Neuronal stem cell (in vitro differentiated cells): ENCODE measurements around the gene STK39.

ENCODE experiments used
- DNase-seq: peaks from one replicate; pipeline ENCODE4 v3.0.0-alpha.2; 2013; ENCODE audit warnings: low spot score
- H2AFZ ChIP-seq: one replicate; pipeline ENCODE4 v1.6.1; 2013; ENCODE audit warnings: mild to moderate bottlenecking, low read length, inconsistent platforms
- H2AK5ac ChIP-seq: 2 replicates; pipeline ENCODE4 v1.6.1; 2013; ENCODE audit warnings: low read depth, mild to moderate bottlenecking, inconsistent platforms, low read length, moderate library complexity, mixed read lengths
- H2BK120ac ChIP-seq: 2 replicates; pipeline ENCODE4 v1.6.1; 2013; ENCODE audit warnings: low read depth, mild to moderate bottlenecking, inconsistent platforms, low read length, moderate library complexity, mixed read lengths
- H2BK12ac ChIP-seq: one replicate; pipeline ENCODE4 v1.6.1; 2013; ENCODE audit warnings: low read length, inconsistent platforms
- H2BK15ac ChIP-seq: 2 replicates; pipeline ENCODE4 v1.6.1; 2013; ENCODE audit warnings: mild to moderate bottlenecking, low read length, inconsistent platforms, mixed read lengths
- H2BK5ac ChIP-seq: one replicate; pipeline ENCODE4 v1.6.1; 2013; ENCODE audit warnings: inconsistent platforms, mild to moderate bottlenecking, low read length, moderate library complexity
- H3K14ac ChIP-seq: one replicate; pipeline ENCODE4 v1.6.1; 2013; ENCODE audit warnings: low read length, inconsistent platforms
- H3K18ac ChIP-seq: 2 replicates; pipeline ENCODE4 v1.6.1; 2013; ENCODE audit warnings: low read length, inconsistent platforms
- H3K23ac ChIP-seq: 2 replicates; pipeline ENCODE4 v1.6.1; 2013; ENCODE audit warnings: low read depth, mild to moderate bottlenecking, mixed read lengths, low read length, inconsistent platforms; ENCODE audit not compliant: poor library complexity
- H3K27ac ChIP-seq: replicated peaks from 3 replicates; pipeline ENCODE4 v1.5.1; 2013; ENCODE audit warnings: low read length, inconsistent platforms
- H3K27me3 ChIP-seq, 3 experiments: 2 replicates each; pipeline ENCODE4 v1.6.1; 2013; ENCODE audit warnings: low read length in 3 of 3, mild to moderate bottlenecking in 2 of 3, inconsistent platforms in 1 of 3, low read depth in 1 of 3, mixed read lengths in 1 of 3, moderate library complexity in 1 of 3; ENCODE audit not compliant: control insufficient read depth in 3 of 3, insufficient read depth in 3 of 3
- H3K36me3 ChIP-seq, 2 donors: replicated peaks in 1 of 2; 2 replicates each; pipeline ENCODE4 v1.6.1; 2013; ENCODE audit warnings: low read length in 2 of 2; ENCODE audit not compliant: control insufficient read depth in 2 of 2, insufficient read depth in 2 of 2
- H3K4ac ChIP-seq: 2 replicates; pipeline ENCODE4 v1.6.1; 2013; ENCODE audit warnings: inconsistent platforms, mild to moderate bottlenecking, low read length, moderate library complexity
- H3K4me1 ChIP-seq, 2 donors: 1 replicate in 1 of 2; 2 replicates in 1 of 2; pipeline ENCODE4 v1.6.1; 2013; ENCODE audit warnings: low read length in 2 of 2, low read depth in 1 of 2; ENCODE audit not compliant: control insufficient read depth in 2 of 2, insufficient read depth in 1 of 2
- H3K4me2 ChIP-seq: one replicate; pipeline ENCODE4 v1.6.1; 2013; ENCODE audit warnings: mild to moderate bottlenecking, low read length, inconsistent platforms; ENCODE audit not compliant: insufficient read depth, poor library complexity, severe bottlenecking
- H3K4me3 ChIP-seq, 2 donors: 2 replicates each; pipeline ENCODE4 v1.5.1; 2013; ENCODE audit warnings: low read length in 2 of 2, mild to moderate bottlenecking in 2 of 2, inconsistent platforms in 1 of 2, moderate library complexity in 1 of 2
- H3K79me1 ChIP-seq: one replicate; pipeline ENCODE4 v1.6.1; 2013; ENCODE audit warnings: low read depth, mild to moderate bottlenecking, inconsistent platforms, low read length, moderate library complexity
- H3K9ac ChIP-seq: one replicate; pipeline ENCODE4 v1.6.1; 2013; ENCODE audit warnings: mild to moderate bottlenecking, low read depth, low read length, inconsistent platforms; ENCODE audit not compliant: poor library complexity
- H3K9me3 ChIP-seq, 2 donors: replicated peaks in 1 of 2; 2 replicates each; pipeline versions ENCODE3 to v1.6.1; 2013; ENCODE audit warnings: low read length in 2 of 2, mild to moderate bottlenecking in 2 of 2, inconsistent platforms in 1 of 2, low read depth in 1 of 2, mixed read lengths in 1 of 2, moderate library complexity in 1 of 2; ENCODE audit not compliant: control insufficient read depth in 2 of 2, insufficient read depth in 1 of 2
- H4K8ac ChIP-seq: one replicate; pipeline ENCODE4 v1.6.1; 2013; ENCODE audit warnings: low read depth, mild to moderate bottlenecking, inconsistent platforms, low read length, moderate library complexity
- H4K91ac ChIP-seq: one replicate; pipeline ENCODE4 v1.6.1; 2013; ENCODE audit warnings: low read length, low read depth, mild to moderate bottlenecking, inconsistent platforms; ENCODE audit not compliant: poor library complexity
- WGBS, 2 donors: extraction: QIAGEN DNeasy Blood & Tissue Kit; methylation state at CpG; one replicate each; pipeline ENCODE4 v1.1.7; 2013; ENCODE audit warnings: missing lambda C conversion rate in 2 of 2, mixed read lengths in 1 of 2; ENCODE audit not compliant: insufficient read length in 2 of 2, insufficient replicate concordance in 1 of 2; ENCODE audit errors: extremely low coverage in 2 of 2; 5-methylcytosine and 5-hydroxymethylcytosine counted together

The STK39 gene

GRCh38 chr2:168222088-168222487, 25.3 kb downstream of the STK39 start:
- no peak overlapping the region for H4K8ac ChIP-seq
- H3K4me2 ChIP-seq: no peak overlapping the region
- no peak overlapping the region for H3K18ac ChIP-seq
- H2AK5ac ChIP-seq: no peak overlapping the region
- DNase-seq: no peak
- no CpG with 5 or more reads among the region's 3 CpGs for WGBS, 2 donors
- H2AFZ ChIP-seq: no peak overlapping the region
- no peak overlapping the region for H3K4me3 ChIP-seq
- H4K91ac ChIP-seq: no peak overlapping the region
- no peak overlapping the region for H2BK12ac ChIP-seq
- no peaks in the 10 kb centered on the region for H3K27me3 ChIP-seq
- H3K79me1 ChIP-seq: no peaks in the 10 kb centered on the region
- no peak overlapping the region for H3K4ac ChIP-seq
- H2BK15ac ChIP-seq: no peak overlapping the region
- peaks cover 0 to 5% of the 10 kb centered on the region in 2 donors for H3K9me3 ChIP-seq
- H2BK120ac ChIP-seq: no peak overlapping the region
- H3K14ac ChIP-seq: no peak overlapping the region
- no peak overlapping the region for H2BK5ac ChIP-seq
- H3K23ac ChIP-seq: no peak overlapping the region
- H3K36me3 ChIP-seq: peaks cover 0 to 2% of the 10 kb centered on the region in 2 donors
- no peak overlapping the region for H3K9ac ChIP-seq
- no peak overlapping the region for H3K27ac ChIP-seq
- H3K4me1 ChIP-seq: peaks cover 1 to 16% of the 10 kb centered on the region in 2 donors

- Histone ChIP-seq H3K9me3 (peaks cover 0 to 5% of the 10 kb centered on the region in 2 donors), H4K91ac (no peak overlapping the region), H4K8ac (no peak overlapping the region), H3K4me3 (no peak overlapping the region), H3K79me1 (no peaks in the 10 kb centered on the region), H3K36me3 (peaks cover 0 to 4% of the 10 kb centered on the region in 2 donors), H3K9ac (no peak overlapping the region), H3K14ac (no peak overlapping the region), H2BK5ac (no peak overlapping the region), H3K4me2 (no peak overlapping the region), H2BK15ac (no peak overlapping the region), H2AFZ (no peak overlapping the region), H3K18ac (no peak overlapping the region), H2AK5ac (no peak overlapping the region), H3K27me3 (no peaks in the 10 kb centered on the region), H3K23ac (no peak overlapping the region), H3K27ac (no peak overlapping the region), H3K4me1 (peaks cover 1 to 16% of the 10 kb centered on the region in 2 donors), H2BK120ac (no peak overlapping the region), H3K4ac (no peak overlapping the region), H2BK12ac (no peak overlapping the region)
- no CpG with 5 or more reads among the region's 11 CpGs for WGBS, 2 donors
- no peak for DNase-seq
Observed at GRCh38 chr2:168220965-168221819, 26.2 kb downstream of the STK39 start.

- WGBS, 2 donors: no CpG with 5 or more reads among the region's 2 CpGs
- Histone ChIP-seq H3K23ac (no peak overlapping the region), H4K8ac (no peak overlapping the region), H3K27ac (no peak overlapping the region), H3K9me3 (peaks cover 0 to 5% of the 10 kb centered on the region in 2 donors), H3K36me3 (peaks cover 0 to 9% of the 10 kb centered on the region in 2 donors), H3K4me3 (no peak overlapping the region), H2BK12ac (no peak overlapping the region), H3K14ac (no peak overlapping the region), H3K79me1 (no peaks in the 10 kb centered on the region), H3K4me1 (peaks cover 1 to 16% of the 10 kb centered on the region in 2 donors), H2AK5ac (no peak overlapping the region), H2BK15ac (no peak overlapping the region), H3K4ac (no peak overlapping the region), H4K91ac (no peak overlapping the region), H3K9ac (no peak overlapping the region), H3K4me2 (no peak overlapping the region), H3K18ac (no peak overlapping the region), H2AFZ (no peak overlapping the region), H2BK5ac (no peak overlapping the region), H3K27me3 (no peaks in the 10 kb centered on the region), H2BK120ac (no peak overlapping the region)
- DNase-seq: no peak
Observed at GRCh38 chr2:168217920-168218319, 29.5 kb downstream of the STK39 start.

GRCh38 chr2:168216351-168217005, 30.9 kb downstream of the STK39 start:
- H4K91ac ChIP-seq: no peak overlapping the region
- no peak overlapping the region for H3K4me3 ChIP-seq
- H3K4me1 ChIP-seq: peaks cover 1 to 12% of the 10 kb centered on the region in 2 donors
- H2BK15ac ChIP-seq: no peak overlapping the region
- no peak overlapping the region for H3K14ac ChIP-seq
- no peak overlapping the region for H2AFZ ChIP-seq
- no peak overlapping the region for H3K23ac ChIP-seq
- H2BK120ac ChIP-seq: no peak overlapping the region
- WGBS, 2 donors: no CpG with 5 or more reads among the region's 12 CpGs
- H2AK5ac ChIP-seq: no peak overlapping the region
- no peak overlapping the region for H2BK5ac ChIP-seq
- no peak overlapping the region for H3K4me2 ChIP-seq
- H3K36me3 ChIP-seq: peaks cover 0 to 9% of the 10 kb centered on the region in 2 donors
- no peak for DNase-seq
- H3K9ac ChIP-seq: no peak overlapping the region
- H3K27ac ChIP-seq: no peak overlapping the region
- peaks cover 0 to 5% of the 10 kb centered on the region in 2 donors for H3K9me3 ChIP-seq
- no peak overlapping the region for H3K4ac ChIP-seq
- no peaks in the 10 kb centered on the region for H3K79me1 ChIP-seq
- no peak overlapping the region for H2BK12ac ChIP-seq
- H3K27me3 ChIP-seq: no peaks in the 10 kb centered on the region
- H3K18ac ChIP-seq: no peak overlapping the region
- H4K8ac ChIP-seq: no peak overlapping the region
